HEK293 (cell line): ENCODE results near the gene SLC9C2.
A peak's percentile ranks its signal among the peaks of the same experiment; 100 is the strongest.
"Not testable (repeated sequence)": the region's sequence is repeated elsewhere in the genome, so short reads cannot be mapped to it uniquely, and the experiment has no call there.

Experiments used
- CTCF ChIA-PET: fragments of 350-600 bp; formaldehyde crosslinking; extraction: SDS; loops from one replicate; lab custom pipeline; 2021; ENCODE audit warnings: antibody characterized with exemption; lab: Yijun Ruan, JAX
- POLR2A ChIA-PET: fragments of 300-600 bp; formaldehyde crosslinking; extraction: SDS; loops from one replicate; lab custom pipeline; 2020; ENCODE audit warnings: antibody characterized with exemption, inconsistent platforms; lab: Yijun Ruan, JAX
- H3K27ac ChIP-seq: fragments of 200-500 bp; sonication (Bioruptor generic); 2 replicates; pipeline ENCODE4 v1.5.1; 2014; ENCODE audit warnings: low read depth, low read length, control low read depth, inconsistent platforms; ENCODE audit errors: extremely low read depth
- H3K36me3 ChIP-seq, 2 experiments: fragments of 200-500 bp in 1 of 2; sonication (Bioruptor generic) in 1 of 2; 1 replicate in 1 of 2; 2 replicates in 1 of 2; pipeline ENCODE4 v1.5.1; 2014 to 2017; ENCODE audit warnings: inconsistent platforms in 2 of 2, low read length in 2 of 2; ENCODE audit not compliant: control insufficient read depth in 2 of 2, insufficient read depth in 1 of 2
- H3K4me1 ChIP-seq: fragments of 200-500 bp; sonication (Bioruptor generic); 2 replicates; pipeline ENCODE4 v1.5.1; 2014; ENCODE audit warnings: mild to moderate bottlenecking, low read length, inconsistent platforms; ENCODE audit not compliant: control insufficient read depth, insufficient read depth
- H3K4me3 ChIP-seq: 2 replicates; pipeline ENCODE4 v1.5.1; 2011; ENCODE audit warnings: low read depth, mild to moderate bottlenecking, control low read depth, low read length, moderate library complexity
- H3K9me3 ChIP-seq: fragments of 200-500 bp; sonication (Bioruptor generic); 2 replicates; pipeline ENCODE4 v1.5.1; 2014; ENCODE audit warnings: low read depth, low read length, inconsistent platforms; ENCODE audit not compliant: control insufficient read depth, insufficient read depth
- EGR2 ChIP-seq: fragments of 450-650 bp; formaldehyde crosslinking; IDR thresholded peaks from 2 replicates; pipeline ENCODE4 v1.5.1; 2016; ENCODE audit warnings: low read depth, missing biosample characterization, missing genetic modification characterization
- GLIS1 ChIP-seq: fragments of 450-650 bp; formaldehyde crosslinking; IDR thresholded peaks from 2 replicates; pipeline ENCODE4 v1.5.1; 2016; ENCODE audit warnings: missing biosample characterization, missing genetic modification characterization
- SETDB1 ChIP-seq: IDR thresholded peaks from one replicate; pipeline ENCODE4 v1.6.1; 2017; ENCODE audit warnings: mild to moderate bottlenecking, low read length, moderate library complexity, mixed read lengths; ENCODE audit not compliant: insufficient read length
- TRIM28 ChIP-seq: IDR thresholded peaks from 2 replicates; pipeline ENCODE4 v1.6.1; 2011; ENCODE audit warnings: low read length, control low read depth, borderline replicate concordance
- ZBTB17 ChIP-seq: fragments of 450-650 bp; formaldehyde crosslinking; IDR thresholded peaks from 2 replicates; pipeline ENCODE4 v1.5.1; 2016; ENCODE audit warnings: missing biosample characterization, missing genetic modification characterization
- ZNF248 ChIP-seq: fragments of 450-650 bp; formaldehyde crosslinking; IDR thresholded peaks from 2 replicates; pipeline ENCODE4 v1.5.1; 2017; ENCODE audit warnings: missing biosample characterization, missing genetic modification characterization
- ZNF37A ChIP-seq: fragments of 450-650 bp; IDR thresholded peaks from 2 replicates; pipeline ENCODE4 v1.5.1; 2018; ENCODE audit warnings: missing biosample characterization, missing genetic modification characterization
- ZNF416 ChIP-seq: fragments of 450-650 bp; formaldehyde crosslinking; IDR thresholded peaks from 2 replicates; pipeline ENCODE4 v1.5.1; 2016; ENCODE audit warnings: missing biosample characterization, missing genetic modification characterization
- ZNF423 ChIP-seq: fragments of 450-650 bp; formaldehyde crosslinking; IDR thresholded peaks from 2 replicates; pipeline ENCODE4 v1.5.1; 2016; ENCODE audit warnings: missing biosample characterization, missing genetic modification characterization
- ZNF529 ChIP-seq: fragments of 450-650 bp; formaldehyde crosslinking; IDR thresholded peaks from 2 replicates; pipeline ENCODE4 v1.5.1; 2017; ENCODE audit warnings: missing genetic modification characterization, missing biosample characterization; ENCODE audit not compliant: insufficient replicate concordance
- ZNF549 ChIP-seq: fragments of 450-650 bp; IDR thresholded peaks from 2 replicates; pipeline ENCODE4 v1.5.1; 2018; ENCODE audit warnings: missing biosample characterization, missing genetic modification characterization, mild to moderate bottlenecking, inconsistent platforms, moderate library complexity
- ZNF677 ChIP-seq: fragments of 450-650 bp; IDR thresholded peaks from 2 replicates; pipeline ENCODE4 v1.5.0; 2018; ENCODE audit warnings: missing biosample characterization, mild to moderate bottlenecking, missing genetic modification characterization, moderate library complexity
- ZNF768 ChIP-seq: fragments of 450-650 bp; formaldehyde crosslinking; IDR thresholded peaks from 2 replicates; pipeline ENCODE4 v1.5.1; 2018; ENCODE audit warnings: missing biosample characterization, mild to moderate bottlenecking, missing genetic modification characterization
- ZNF843 ChIP-seq: fragments of 450-650 bp; formaldehyde crosslinking; IDR thresholded peaks from 2 replicates; pipeline ENCODE4 v1.5.1; 2016; ENCODE audit warnings: missing biosample characterization, missing genetic modification characterization
- ZSCAN16 ChIP-seq: fragments of 450-650 bp; formaldehyde crosslinking; IDR thresholded peaks from 2 replicates; pipeline ENCODE4 v1.5.1; 2016; ENCODE audit warnings: missing biosample characterization, missing genetic modification characterization
- ZSCAN23 ChIP-seq: fragments of 450-650 bp; formaldehyde crosslinking; IDR thresholded peaks from 2 replicates; pipeline ENCODE4 v1.5.1; 2016; ENCODE audit warnings: missing biosample characterization, missing genetic modification characterization
- TF ChIP-seq, protein P1 (sequence below): fragments of 450-650 bp; formaldehyde crosslinking; IDR thresholded peaks from 2 replicates; pipeline ENCODE4 v1.5.1; 2017; ENCODE audit warnings: missing biosample characterization, missing genetic modification characterization
- TF ChIP-seq, protein P2 (sequence below): fragments of 450-650 bp; formaldehyde crosslinking; IDR thresholded peaks from 2 replicates; pipeline ENCODE4 v1.5.1; 2016; ENCODE audit warnings: missing biosample characterization, missing genetic modification characterization, low read depth

The SLC9C2 gene

DNA sequence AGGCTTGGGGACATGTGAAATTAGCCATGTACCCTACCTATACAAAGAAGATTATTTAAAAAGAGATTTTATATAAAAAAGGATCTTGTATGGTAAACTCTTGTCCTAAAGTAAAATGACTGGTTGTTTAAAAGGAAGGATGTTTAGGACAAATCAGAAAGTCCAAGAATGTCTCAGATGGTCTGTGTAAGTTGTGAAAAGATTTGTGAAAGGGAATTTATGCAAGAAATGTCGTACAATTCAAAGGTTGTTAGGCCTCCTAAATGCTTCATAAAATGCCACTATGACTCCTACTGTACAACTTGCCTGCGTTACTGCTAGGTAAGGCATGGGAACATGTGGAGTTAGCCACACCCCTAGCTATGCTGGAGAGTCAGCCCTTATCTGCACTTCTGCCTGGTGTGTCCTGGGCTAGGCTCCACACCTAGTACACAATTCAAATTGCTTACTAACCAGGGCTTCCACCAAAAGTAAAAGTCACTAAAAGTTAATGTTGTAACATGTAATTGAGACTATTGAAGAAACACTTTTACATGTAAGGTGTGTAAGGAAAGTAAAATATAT is 106.0 kb downstream of the SLC9C2 start:
- H3K4me3 ChIP-seq, result no peak overlapping the region
- H3K9me3 ChIP-seq, result no peaks in the 10 kb centered on the region
- no peak overlapping the region for H3K27ac ChIP-seq
- H3K4me1 ChIP-seq, result no peaks in the 10 kb centered on the region
- H3K36me3 ChIP-seq, result no peaks in the 10 kb centered on the region
- ChIA-PET CTCF (no interaction called here), POLR2A (no interaction called here)
- TF ChIP-seq ZNF423 (tag by site-specific recombination) (no peak), SETDB1 (peak; percentile 97), ZNF248 (tag by site-specific recombination) (no peak), ZNF529 (tag by site-specific recombination) (peak; percentile 34), ZNF549 (tag by site-specific recombination) (0 out of 2 replicates have a peak, but pooled peaks have one; percentile 28), GLIS1 (tag by site-specific recombination) (no peak), ZSCAN16 (tag by site-specific recombination) (no peak), TRIM28 (peak; percentile 92; the same call in 1 of the 2 replicates), ZBTB17 (no peak), ZNF768 (no peak), ZNF677 (tag by site-specific recombination) (no peak), ZNF37A (tag by site-specific recombination) (no peak), ZNF843 (tag by site-specific recombination) (no peak)
- TF ChIP-seq, protein P1, sequence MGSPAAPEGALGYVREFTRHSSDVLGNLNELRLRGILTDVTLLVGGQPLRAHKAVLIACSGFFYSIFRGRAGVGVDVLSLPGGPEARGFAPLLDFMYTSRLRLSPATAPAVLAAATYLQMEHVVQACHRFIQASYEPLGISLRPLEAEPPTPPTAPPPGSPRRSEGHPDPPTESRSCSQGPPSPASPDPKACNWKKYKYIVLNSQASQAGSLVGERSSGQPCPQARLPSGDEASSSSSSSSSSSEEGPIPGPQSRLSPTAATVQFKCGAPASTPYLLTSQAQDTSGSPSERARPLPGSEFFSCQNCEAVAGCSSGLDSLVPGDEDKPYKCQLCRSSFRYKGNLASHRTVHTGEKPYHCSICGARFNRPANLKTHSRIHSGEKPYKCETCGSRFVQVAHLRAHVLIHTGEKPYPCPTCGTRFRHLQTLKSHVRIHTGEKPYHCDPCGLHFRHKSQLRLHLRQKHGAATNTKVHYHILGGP (tag by site-specific recombination), result no peak
- TF ChIP-seq, protein P2, sequence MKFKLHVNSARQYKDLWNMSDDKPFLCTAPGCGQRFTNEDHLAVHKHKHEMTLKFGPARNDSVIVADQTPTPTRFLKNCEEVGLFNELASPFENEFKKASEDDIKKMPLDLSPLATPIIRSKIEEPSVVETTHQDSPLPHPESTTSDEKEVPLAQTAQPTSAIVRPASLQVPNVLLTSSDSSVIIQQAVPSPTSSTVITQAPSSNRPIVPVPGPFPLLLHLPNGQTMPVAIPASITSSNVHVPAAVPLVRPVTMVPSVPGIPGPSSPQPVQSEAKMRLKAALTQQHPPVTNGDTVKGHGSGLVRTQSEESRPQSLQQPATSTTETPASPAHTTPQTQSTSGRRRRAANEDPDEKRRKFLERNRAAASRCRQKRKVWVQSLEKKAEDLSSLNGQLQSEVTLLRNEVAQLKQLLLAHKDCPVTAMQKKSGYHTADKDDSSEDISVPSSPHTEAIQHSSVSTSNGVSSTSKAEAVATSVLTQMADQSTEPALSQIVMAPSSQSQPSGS (tag by site-specific recombination), result no peak

DNA sequence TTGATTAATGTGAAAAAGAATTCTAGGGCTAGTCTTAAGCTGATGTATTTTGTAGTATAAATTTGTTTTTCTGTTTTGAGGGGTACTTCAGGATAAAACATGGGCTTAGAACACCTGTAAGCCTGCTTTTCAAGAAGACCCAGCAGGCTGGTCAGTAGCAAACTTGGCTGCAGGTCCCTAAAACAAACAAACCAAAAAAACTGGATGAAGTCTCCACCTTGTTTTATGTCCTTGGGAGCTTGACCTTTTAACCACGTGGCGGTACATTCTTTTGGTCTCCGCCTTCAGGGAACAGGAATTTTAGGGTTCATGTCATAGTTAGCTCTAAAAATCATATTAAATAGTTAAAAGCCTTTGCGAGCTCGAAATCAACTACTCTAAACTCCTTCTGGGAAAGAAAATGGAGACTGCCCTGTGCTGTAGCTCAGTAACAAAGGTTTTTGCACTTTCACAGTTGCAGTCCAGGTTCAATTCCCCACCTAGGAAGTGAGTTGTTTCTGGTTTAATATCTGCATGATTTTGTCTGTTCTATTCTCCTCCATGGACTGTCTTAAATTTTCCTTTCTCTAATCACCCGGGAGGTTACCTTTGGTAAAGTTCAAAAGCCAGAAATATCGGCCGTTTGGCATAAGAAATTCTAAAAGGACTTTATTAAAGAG is 107.1 kb downstream of the SLC9C2 start:
- no peaks in the 10 kb centered on the region for H3K4me1 ChIP-seq
- POLR2A ChIA-PET, result no interaction called here

GRCh38 chr1:173493125-173493524 is 109.7 kb downstream of the SLC9C2 start:
- peaks cover 8 to 19% of the 10 kb centered on the region in 2 experiments for H3K36me3 ChIP-seq
- H3K9me3 ChIP-seq, CTCF ChIA-PET, H3K4me1 ChIP-seq, H3K27ac ChIP-seq, POLR2A ChIA-PET, H3K4me3 ChIP-seq: not testable (repeated sequence)

More for the DNA sequence above, 107.1 kb downstream of the SLC9C2 start:
- Histone ChIP-seq H3K9me3 (no peaks in the 10 kb centered on the region), H3K36me3 (peaks cover 0 to 5% of the 10 kb centered on the region in 2 experiments; a peak in 1 of 3 replicates), H3K27ac (no peak overlapping the region), H3K4me3 (no peak overlapping the region)
- CTCF ChIA-PET, result no interaction called here
- TF ChIP-seq EGR2 (tag by site-specific recombination) (no peak), ZNF416 (no peak), ZSCAN23 (tag by site-specific recombination) (no peak)
